ENCODE results near the gene ATP5F1C. TPM values are rescaled to one million over a fixed set of nuclear protein-coding genes. Genes with fewer than 3 reads are reported as not detected.

Gene ATP5F1C
- total and polyA plus RNA-seq, 2 donors (not counting 3 experiments of a cell fraction or from before 2014, with no cell fraction given): 184 to 290 TPM

DNA sequence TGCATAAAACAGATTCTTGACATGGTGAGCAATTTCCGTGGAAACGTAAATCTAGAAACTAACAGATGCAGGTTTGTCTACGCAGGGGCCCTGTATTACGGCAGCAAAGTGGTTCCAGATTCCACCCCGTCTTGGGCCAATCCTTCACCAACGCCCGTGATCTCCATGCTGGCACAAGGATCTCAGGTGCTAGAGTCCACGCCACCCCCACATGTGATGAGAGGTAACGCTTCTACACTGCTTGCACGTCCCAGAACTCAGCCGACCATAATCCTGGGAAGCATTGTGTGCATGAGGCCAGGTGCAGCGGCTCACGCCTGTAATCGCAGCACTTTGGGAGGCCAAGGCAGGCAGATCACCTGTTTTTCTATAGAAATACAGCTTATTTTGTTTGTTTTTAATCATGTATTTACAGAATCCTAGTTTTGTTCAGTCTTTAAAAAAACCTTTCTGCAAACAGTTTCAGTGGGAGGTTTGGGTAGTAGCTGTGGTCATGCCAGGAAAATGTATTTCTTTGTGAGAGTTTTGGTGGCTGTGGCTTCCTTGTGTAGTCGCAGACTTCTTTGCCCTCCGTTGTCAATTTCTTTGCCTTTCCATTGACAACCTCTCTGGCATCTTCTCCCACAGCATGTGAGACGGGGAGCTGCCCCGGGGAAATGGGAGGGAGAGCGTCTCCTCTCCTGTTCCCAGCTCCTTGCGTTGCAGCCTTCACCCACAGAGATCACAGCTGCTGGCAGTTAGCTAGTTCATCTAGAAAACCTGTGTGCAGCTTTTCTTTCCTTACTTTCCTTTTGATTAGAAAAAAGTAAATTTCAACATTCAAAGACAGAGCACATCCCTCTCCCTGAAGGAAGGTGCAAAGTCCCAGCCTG, 49.2 kb upstream of the ATP5F1C start:
- Histone ChIP-seq H3K9me1 (replicated peaks; ENCODE audit: control insufficient read depth, extremely low read depth, insufficient read depth, low read length) (no peaks in the 10 kb centered on the region), H3K27me3 (ENCODE audit: control insufficient read depth in 2 of 2, insufficient read depth in 2 of 2, low read length in 2 of 2) (no peaks in the 10 kb centered on the region), H3K4me2 (ENCODE audit: insufficient read depth, low read length) (no peak overlapping the region), H4K20me1 (replicated peaks; ENCODE audit: control insufficient read depth, extremely low read depth, insufficient read depth, low read length) (no peaks in the 10 kb centered on the region), H3K27ac (ENCODE audit: insufficient read depth, low read depth, low read length) (no peak overlapping the region), H3K9ac (replicated peaks; ENCODE audit: extremely low read depth, insufficient read depth, low read length) (no peak overlapping the region), H3K4me1 (ENCODE audit: control insufficient read depth, extremely low read depth, insufficient read depth, low read length) (no peaks in the 10 kb centered on the region), H2AFZ (ENCODE audit: low read depth, low read length) (no peak overlapping the region), H3K4me3 (replicated peaks in 1 of 3; ENCODE audit: insufficient read depth in 1 of 3, low read depth in 1 of 3, low read length in 3 of 3) (no peak overlapping the region), H3K79me2 (ENCODE audit: control insufficient read depth, insufficient read depth, low read length) (no peaks in the 10 kb centered on the region), H3K36me3 (ENCODE audit: control insufficient read depth in 2 of 2, extremely low read depth in 1 of 2, insufficient read depth in 2 of 2, low read length in 2 of 2) (no peaks in the 10 kb centered on the region), H3K9me3 (replicated peaks; ENCODE audit: control insufficient read depth, insufficient read depth, low read length) (no peaks in the 10 kb centered on the region)
- CTCF ChIA-PET: interaction anchor here (1.2 to 1.4 kb wide), 2 partner anchors 17 to 213 kb away, joined by 3 to 4 read pairs; no protein-coding TSS in a partner anchor
- BruUV-seq (replicated peaks): no TSS peak
- DNase-seq (ENCODE audit: low read depth, low spot score) (no peak), FAIRE-seq (no peak)
- TF ChIP-seq POLR2AphosphoS5 (IDR thresholded peaks at IDR 0.05; ENCODE audit: insufficient read depth, low read depth, low read length): no peak
- no peak for TF ChIP-seq POLR2A (IDR thresholded peaks at IDR 0.05; ENCODE audit: low read depth, low read length)
- TF ChIP-seq JUN (IDR thresholded peaks at IDR 0.05; ENCODE audit: borderline replicate concordance, insufficient read depth, insufficient read length, low read depth): no peak
- TF ChIP-seq GATA2 (IDR thresholded peaks at IDR 0.05; ENCODE audit: insufficient read depth, insufficient read length, low read depth, low read length): no peak
- no peak for TF ChIP-seq EZH2 (IDR thresholded peaks at IDR 0.05; ENCODE audit: borderline replicate concordance, low read depth, low read length, severe bottlenecking)
- TF ChIP-seq, protein P1, sequence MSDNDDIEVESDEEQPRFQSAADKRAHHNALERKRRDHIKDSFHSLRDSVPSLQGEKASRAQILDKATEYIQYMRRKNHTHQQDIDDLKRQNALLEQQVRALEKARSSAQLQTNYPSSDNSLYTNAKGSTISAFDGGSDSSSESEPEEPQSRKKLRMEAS (IDR thresholded peaks at IDR 0.05; ENCODE audit: insufficient read depth, insufficient read length): no peak
- TF ChIP-seq MYC (IDR thresholded peaks at IDR 0.05; ENCODE audit: low read depth, low read length): no peak
- no peak for TF ChIP-seq CTCF (IDR thresholded peaks at IDR 0.05; ENCODE audit: extremely low read depth in 1 of 2, insufficient read depth in 1 of 2, low read depth in 1 of 2, low read length in 2 of 2)
- no peak for TF ChIP-seq FOS (IDR thresholded peaks at IDR 0.05; ENCODE audit: borderline replicate concordance, insufficient read depth, low read length)
- POLR2A ChIA-PET: no interaction called here
- dilution Hi-C loops (cut with MboI; ENCODE audit: extremely low pct_ligation_motif_present, low sequenced_read_pairs): no loop called here
- intact Hi-C loops (cut with micrococcal nuclease): no loop called here
